Fibroblast of villous mesenchyme (primary cell): Measurements from ENCODE around the gene IFNL2. TPM values are rescaled to one million over a fixed set of nuclear protein-coding genes. Genes with fewer than 3 reads are reported as not detected.

ENCODE experiments used
- DNase-seq: peaks from one replicate; pipeline ENCODE4 v3.0.0-alpha.2; 2010; ENCODE audit warnings: low read depth
- H3K4me3 ChIP-seq: 2 replicates; pipeline ENCODE4 v1.5.1; 2011; ENCODE audit warnings: low read depth, mild to moderate bottlenecking, low read length
- total RNA-seq: library from RNA; depleted of rRNA; stranded (reverse); fragments of >200 nt; gene quantifications from 2 replicates; pipeline ENCODE4 v1.2.3, GENCODE V29; 2012
- TF ChIP-seq, protein P1 (sequence below): IDR thresholded peaks from 2 replicates; pipeline ENCODE4 v1.5.1; 2012; ENCODE audit warnings: low read depth, mild to moderate bottlenecking, low read length; ENCODE audit not compliant: insufficient read depth

Gene IFNL2
- total RNA-seq, 1 donor, result not detected

DNA sequence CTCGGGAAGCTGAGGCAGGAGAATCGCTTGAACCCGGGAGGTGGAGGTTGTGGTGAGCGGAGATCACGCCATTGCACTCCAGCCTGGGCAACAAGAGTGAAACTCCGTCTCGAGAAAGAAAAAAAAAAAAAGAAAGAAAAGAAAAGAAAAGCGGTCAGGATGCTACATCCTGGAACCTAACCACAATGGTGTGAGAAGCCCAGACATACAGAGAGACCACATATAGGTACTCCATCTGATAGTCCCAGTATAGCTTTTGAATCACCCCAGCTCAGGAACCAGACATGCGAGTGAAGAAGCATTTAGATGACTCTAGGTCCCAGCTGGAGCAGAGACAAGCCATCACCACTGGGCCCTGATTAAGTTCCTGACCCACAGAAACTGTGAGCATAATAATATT, 31.2 kb downstream of the IFNL2 start:
- H3K4me3 ChIP-seq, result no peak overlapping the region
- DNase-seq, result no peak
- TF ChIP-seq, protein P1, sequence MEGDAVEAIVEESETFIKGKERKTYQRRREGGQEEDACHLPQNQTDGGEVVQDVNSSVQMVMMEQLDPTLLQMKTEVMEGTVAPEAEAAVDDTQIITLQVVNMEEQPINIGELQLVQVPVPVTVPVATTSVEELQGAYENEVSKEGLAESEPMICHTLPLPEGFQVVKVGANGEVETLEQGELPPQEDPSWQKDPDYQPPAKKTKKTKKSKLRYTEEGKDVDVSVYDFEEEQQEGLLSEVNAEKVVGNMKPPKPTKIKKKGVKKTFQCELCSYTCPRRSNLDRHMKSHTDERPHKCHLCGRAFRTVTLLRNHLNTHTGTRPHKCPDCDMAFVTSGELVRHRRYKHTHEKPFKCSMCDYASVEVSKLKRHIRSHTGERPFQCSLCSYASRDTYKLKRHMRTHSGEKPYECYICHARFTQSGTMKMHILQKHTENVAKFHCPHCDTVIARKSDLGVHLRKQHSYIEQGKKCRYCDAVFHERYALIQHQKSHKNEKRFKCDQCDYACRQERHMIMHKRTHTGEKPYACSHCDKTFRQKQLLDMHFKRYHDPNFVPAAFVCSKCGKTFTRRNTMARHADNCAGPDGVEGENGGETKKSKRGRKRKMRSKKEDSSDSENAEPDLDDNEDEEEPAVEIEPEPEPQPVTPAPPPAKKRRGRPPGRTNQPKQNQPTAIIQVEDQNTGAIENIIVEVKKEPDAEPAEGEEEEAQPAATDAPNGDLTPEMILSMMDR, result no peak

DNA sequence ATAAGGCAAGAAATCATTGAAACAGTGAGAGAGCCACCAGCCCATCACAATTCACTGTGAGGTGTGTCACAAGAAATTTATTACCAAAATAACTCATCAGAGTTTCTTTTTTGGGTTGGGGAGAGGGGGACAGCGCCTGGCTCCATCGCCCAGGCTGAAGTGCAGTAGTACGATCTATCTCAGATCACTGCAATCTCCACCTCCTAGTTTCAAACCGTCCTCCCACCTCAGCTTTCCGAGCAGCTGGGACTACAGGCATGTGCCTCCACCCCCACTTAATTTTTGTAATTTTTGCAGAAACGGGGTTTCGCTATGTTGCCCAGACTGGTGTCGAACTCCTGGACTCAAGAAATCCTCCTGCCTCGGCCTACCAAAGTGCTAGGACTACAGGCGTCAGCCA, 31.6 kb downstream of the IFNL2 start:
- no peak overlapping the region for H3K4me3 ChIP-seq
- DNase-seq, result no peak
- TF ChIP-seq, protein P1, result no peak

DNA sequence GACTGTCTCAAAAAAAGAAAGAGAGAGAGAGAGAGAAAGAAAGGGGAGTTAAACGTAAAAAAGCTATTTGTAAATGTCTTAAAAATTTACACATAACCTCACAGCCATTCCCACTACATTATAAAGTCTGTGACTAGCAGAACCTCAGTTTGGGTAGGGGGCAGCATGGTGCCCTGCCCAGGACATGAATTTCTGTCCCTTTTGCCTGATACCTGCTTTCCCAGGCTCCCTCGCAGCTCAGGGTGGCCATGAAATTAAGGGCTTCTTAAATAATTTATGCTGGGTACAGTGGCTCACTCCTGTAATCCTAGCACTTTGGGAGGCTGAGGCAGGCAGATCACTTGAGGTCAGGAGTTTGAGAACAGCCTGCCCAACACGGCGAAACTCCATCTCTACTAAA, 32.8 kb downstream of the IFNL2 start:
- DNase-seq, result no peak
- H3K4me3 ChIP-seq, result no peak overlapping the region
- TF ChIP-seq, protein P1, result no peak

DNA sequence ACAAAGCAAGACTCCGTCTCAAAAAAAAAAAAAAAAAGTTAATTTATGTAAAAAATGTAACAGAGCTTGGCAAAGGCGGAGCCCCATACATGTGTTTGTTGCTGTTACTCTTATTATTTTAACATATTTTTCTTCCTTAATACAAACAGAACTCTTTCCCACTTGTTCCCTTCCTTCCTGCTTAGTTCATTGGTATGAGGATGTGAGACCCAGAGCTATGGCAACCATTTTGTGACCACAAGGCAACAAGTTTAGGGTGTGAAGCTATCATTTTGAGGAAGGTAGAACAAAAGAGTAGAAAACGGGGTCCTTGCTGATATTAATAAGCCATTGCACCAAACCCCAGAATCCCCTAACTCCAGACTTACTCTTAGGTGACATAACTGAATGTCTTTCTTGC, 33.4 kb downstream of the IFNL2 start:
- H3K4me3 ChIP-seq, result no peak overlapping the region
- DNase-seq, result no peak
- TF ChIP-seq, protein P1, result no peak

DNA sequence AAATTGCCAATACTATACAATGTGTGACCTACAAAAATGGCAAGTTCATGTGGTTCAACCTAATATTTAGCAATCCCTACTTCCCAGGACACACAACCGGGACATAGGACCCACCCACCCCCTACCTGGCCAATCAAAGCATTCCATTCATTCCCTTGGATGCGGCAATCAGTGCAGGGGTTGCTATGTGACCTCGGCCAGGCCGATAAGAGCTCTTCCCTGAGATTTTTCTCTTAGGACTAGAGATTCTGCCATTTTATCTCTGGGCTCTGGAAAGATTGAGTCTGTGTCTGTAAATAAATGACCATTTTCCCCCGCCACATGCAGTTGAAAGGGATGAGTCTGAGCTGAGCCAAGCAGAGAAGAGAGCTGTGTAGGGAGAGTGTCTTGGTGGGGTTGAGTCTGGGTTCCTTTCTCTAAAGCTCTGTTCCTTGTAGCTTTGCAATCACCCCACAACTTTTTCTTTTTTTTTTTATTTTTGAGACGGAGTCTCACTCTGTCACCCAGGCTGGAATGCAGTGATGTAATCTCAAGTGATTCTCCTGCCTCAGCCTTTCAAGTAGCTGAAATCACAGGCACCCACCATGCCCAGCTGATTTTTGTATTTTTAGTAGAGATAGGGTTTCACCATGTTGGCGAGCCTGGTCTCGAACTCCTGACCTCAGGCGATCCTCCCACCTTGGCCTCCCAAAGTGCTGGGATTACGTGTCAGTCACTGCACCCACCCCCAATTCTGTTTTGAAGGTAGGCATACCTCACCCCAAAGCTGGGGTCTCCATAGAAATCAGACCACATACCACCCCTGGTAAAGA, 35.4 kb downstream of the IFNL2 start:
- TF ChIP-seq, protein P1, result no peak
- no peak overlapping the region for H3K4me3 ChIP-seq
- DNase-seq, result no peak

DNA sequence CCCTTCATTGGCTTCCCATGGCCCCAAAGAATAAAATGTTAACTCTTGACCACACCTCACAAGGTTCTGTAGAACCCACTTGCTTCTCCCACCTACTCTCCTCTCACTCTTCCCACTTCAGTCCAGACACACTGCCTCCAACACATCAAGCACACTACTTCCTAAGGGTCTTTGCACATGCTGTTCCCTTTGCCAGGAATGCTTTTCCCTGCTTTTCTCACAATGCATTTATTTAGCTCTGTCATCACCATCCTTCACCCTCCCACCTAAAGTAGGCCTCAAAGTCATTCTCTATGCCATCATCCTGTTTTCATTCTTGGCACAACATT, 36.0 kb downstream of the IFNL2 start:
- DNase-seq, result no peak
- TF ChIP-seq, protein P1, result no peak
- H3K4me3 ChIP-seq, result no peak overlapping the region
